Aorta (tissue), 5 donors: ENCODE results near the gene ANKS1B. TPM values are rescaled to one million over a fixed set of nuclear protein-coding genes. Genes with fewer than 3 reads are reported as not detected.
A peak's percentile ranks its signal among the peaks of the same experiment; 100 is the strongest.

Experiments
- ATAC-seq: fragments of 200-7000 bp; cut with Tn5 transposase; one replicate; pipeline ENCODE4 v1.9.1; 2022; ENCODE audit warnings: moderate library complexity; ENCODE audit not compliant: low FRiP score
- DNase-seq, 2 donors: peaks; one replicate each; pipeline ENCODE4 v3.0.0-alpha.2; 2020
- H3K27ac ChIP-seq, 2 donors: one replicate each; pipeline ENCODE4 v1.5.1; 2013; ENCODE audit warnings: low read length in 2 of 2, mild to moderate bottlenecking in 2 of 2, moderate library complexity in 2 of 2, control low read depth in 1 of 2, inconsistent platforms in 1 of 2, low read depth in 1 of 2
- H3K27me3 ChIP-seq, 2 donors: one replicate each; pipeline ENCODE4 v1.6.1; 2013; ENCODE audit warnings: control low read depth in 1 of 2, low read length in 1 of 2, mild to moderate bottlenecking in 1 of 2, moderate library complexity in 1 of 2; ENCODE audit not compliant: insufficient read depth in 2 of 2, control insufficient read depth in 1 of 2
- H3K36me3 ChIP-seq, 2 donors: one replicate each; pipeline ENCODE4 v1.6.1; 2013; ENCODE audit warnings: control low read depth in 1 of 2, low read length in 1 of 2, mild to moderate bottlenecking in 1 of 2; ENCODE audit not compliant: insufficient read depth in 2 of 2, control insufficient read depth in 1 of 2
- H3K4me1 ChIP-seq, 2 donors: one replicate each; pipeline ENCODE4 v1.6.1; 2013; ENCODE audit warnings: low read length in 2 of 2, control low read depth in 1 of 2, mild to moderate bottlenecking in 1 of 2, moderate library complexity in 1 of 2; ENCODE audit not compliant: insufficient read depth in 2 of 2, control insufficient read depth in 1 of 2
- H3K4me3 ChIP-seq, 2 donors: one replicate each; pipeline ENCODE4 v1.5.1; 2013; ENCODE audit warnings: low read length in 2 of 2, control low read depth in 1 of 2, mild to moderate bottlenecking in 1 of 2
- H3K9me3 ChIP-seq: one replicate; pipeline ENCODE4 v1.6.1; 2013; ENCODE audit warnings: mild to moderate bottlenecking, low read length; ENCODE audit not compliant: control insufficient read depth
- WGBS, 2 donors: extraction: QIAGEN DNeasy Blood & Tissue Kit; methylation state at CpG; one replicate each; pipeline ENCODE4 v1.1.7; 2013; 5-methylcytosine and 5-hydroxymethylcytosine counted together
- intact Hi-C, 2 donors: fragments of 100-400 bp; cut with DNase I; formaldehyde crosslinking; loops; one replicate each; pipeline versions ENCODE4 v1.14.2 to v1.15.0; 2022
- polyA plus RNA-seq, 2 donors: library from polyadenylated mRNA; stranded (reverse); fragments of 200-250 nt; gene quantifications; one replicate each; pipeline ENCODE4 v1.2.3, GENCODE V29; 2013
- total RNA-seq, 2 donors: library from RNA; stranded (reverse); fragmentation: NEBNext Ultra II Directional; extraction: Animal tissue kit (Norgen Biotek cat#: 25700); gene quantifications; one replicate each; pipeline ENCODE4 v1.2.1, GENCODE V29; 2021
- donor health status: healthy with polysubstance abuse.
- donor health status: Bipolar disorder and iron deficiency.
- donor health status: DM: no; HTN: no; CAD: no.
- donor health status: DM: no; HTN: no; CAD: no.
- donor health status: DM: yes; HTN: yes; CAD: no.

ANKS1B gene
- total and polyA plus RNA-seq, 4 donors: 3.0 to 37.0 (median 17.8) TPM

GRCh38 chr12:99137124-99137855, 847.4 kb downstream of the ANKS1B start:
- intact Hi-C loops: no loop called here
- no peak overlapping the region for H3K27ac ChIP-seq
- no peak for DNase-seq
- peaks cover 1% of the 10 kb centered on the region for H3K9me3 ChIP-seq
- no peak for ATAC-seq
- WGBS, 2 donors: 79 to 81% methylated on average over 8 of the region's 8 CpGs
- H3K4me1 ChIP-seq: peaks cover 0 to 2% of the 10 kb centered on the region in 2 donors
- H3K4me3 ChIP-seq: no peak overlapping the region
- H3K27me3 ChIP-seq: no peaks in the 10 kb centered on the region
- H3K36me3 ChIP-seq: no peaks in the 10 kb centered on the region

- H3K36me3 ChIP-seq: no peaks in the 10 kb centered on the region
- peaks cover 1% of the 10 kb centered on the region for H3K9me3 ChIP-seq
- H3K4me3 ChIP-seq: no peak overlapping the region
- DNase-seq (no peak), ATAC-seq (no peak)
- no peaks in the 10 kb centered on the region for H3K27me3 ChIP-seq
- intact Hi-C loops: no loop called here
- H3K27ac ChIP-seq: no peak overlapping the region
- H3K4me1 ChIP-seq: peaks cover 0 to 2% of the 10 kb centered on the region in 2 donors
These were observed 848.2 kb downstream of the ANKS1B start for GRCh38 chr12:99136516-99136915.

GRCh38 chr12:99135376-99135775, 849.4 kb downstream of the ANKS1B start:
- WGBS, 2 donors: 80 to 87% methylated on average over 4 of the region's 4 CpGs
- Histone ChIP-seq H3K27ac (no peak overlapping the region), H3K36me3 (no peaks in the 10 kb centered on the region), H3K9me3 (peaks cover 1% of the 10 kb centered on the region), H3K4me3 (no peak overlapping the region), H3K27me3 (no peaks in the 10 kb centered on the region), H3K4me1 (peaks cover 0 to under 1% of the 10 kb centered on the region in 2 donors)
- ATAC-seq: no peak
- intact Hi-C loops: no loop called here
- DNase-seq: no peak

- DNase-seq: no peak
- Histone ChIP-seq H3K4me1 (no peaks in the 10 kb centered on the region), H3K36me3 (no peaks in the 10 kb centered on the region), H3K9me3 (peaks cover 1% of the 10 kb centered on the region), H3K4me3 (no peak overlapping the region), H3K27me3 (no peaks in the 10 kb centered on the region), H3K27ac (no peak overlapping the region)
- no peak for ATAC-seq
- intact Hi-C loops: no loop called here
- WGBS, 2 donors: 74 to 83% methylated on average over 2 of the region's 2 CpGs
These were observed 851.3 kb downstream of the ANKS1B start for GRCh38 chr12:99133401-99133800.

GRCh38 chr12:99131751-99132199, 853.0 kb downstream of the ANKS1B start:
- DNase-seq (peak in 1 of 2 donors; percentile 68), ATAC-seq (peak; percentile 50)
- intact Hi-C loops: no loop called here
- H3K27me3 ChIP-seq: no peaks in the 10 kb centered on the region
- no peaks in the 10 kb centered on the region for H3K4me1 ChIP-seq
- peaks cover 1% of the 10 kb centered on the region for H3K9me3 ChIP-seq
- 17 to 21% methylated on average over 7 of the region's 7 CpGs for WGBS, 2 donors
- H3K36me3 ChIP-seq: no peaks in the 10 kb centered on the region
- no peak overlapping the region for H3K4me3 ChIP-seq
- H3K27ac ChIP-seq: no peak overlapping the region

GRCh38 chr12:99130808-99131553, 853.8 kb downstream of the ANKS1B start:
- DNase-seq (no peak), ATAC-seq (peak; percentile 39)
- no peak overlapping the region for H3K27ac ChIP-seq
- no peaks in the 10 kb centered on the region for H3K27me3 ChIP-seq
- WGBS, 2 donors: 62% methylated on average over 3 of the region's 3 CpGs
- no peak overlapping the region for H3K4me3 ChIP-seq
- intact Hi-C loops: no loop called here
- H3K9me3 ChIP-seq: no peaks in the 10 kb centered on the region
- H3K4me1 ChIP-seq: no peaks in the 10 kb centered on the region
- no peaks in the 10 kb centered on the region for H3K36me3 ChIP-seq

- Histone ChIP-seq H3K27ac (no peak overlapping the region), H3K36me3 (no peaks in the 10 kb centered on the region), H3K4me3 (no peak overlapping the region), H3K27me3 (no peaks in the 10 kb centered on the region), H3K4me1 (no peaks in the 10 kb centered on the region), H3K9me3 (no peaks in the 10 kb centered on the region)
- DNase-seq (no peak), ATAC-seq (no peak)
- 36 to 40% methylated on average over 1 of the region's 1 CpG for WGBS, 2 donors
- intact Hi-C loops: no loop called here
These were observed 856.4 kb downstream of the ANKS1B start for GRCh38 chr12:99128246-99128802.

- Histone ChIP-seq H3K36me3 (no peaks in the 10 kb centered on the region), H3K4me1 (no peaks in the 10 kb centered on the region), H3K4me3 (no peak overlapping the region), H3K27me3 (no peaks in the 10 kb centered on the region), H3K27ac (no peak overlapping the region), H3K9me3 (no peaks in the 10 kb centered on the region)
- intact Hi-C loops: no loop called here
- ATAC-seq: no peak
- 59 to 62% methylated on average over 2 of the region's 2 CpGs for WGBS, 2 donors
- DNase-seq: no peak
These were observed 861.8 kb downstream of the ANKS1B start for GRCh38 chr12:99122959-99123358.
